Activated CD4-positive, alpha-beta T cell treated with anti-CD3 and anti-CD28 coated beads, Interleukin-2, amount 50 U/mL, for 1 hour (primary cell): ENCODE data around the gene TMEM123.

Source experiments
- DNase-seq: peaks from one replicate; pipeline ENCODE4 v3.0.0-alpha.2; 2020

Gene TMEM123

GRCh38 chr11:102452461-102453301 lies at the start of gene TMEM123:
Gene TMEM123 (minus strand): TSS chr11:102452765. CDS start chr11:102452623, 142 bp downstream.
- DNase-seq = peak; percentile 85

- no peak for DNase-seq
Observed at GRCh38 chr11:102500829-102501228, 48.3 kb upstream of the TMEM123 start.

GRCh38 chr11:102499931-102500330 lies 47.4 kb upstream of the TMEM123 start:
- DNase-seq = no peak

GRCh38 chr11:102499151-102499550 lies 46.6 kb upstream of the TMEM123 start:
- no peak for DNase-seq

GRCh38 chr11:102497061-102497460 lies 44.5 kb upstream of the TMEM123 start:
- no peak for DNase-seq

GRCh38 chr11:102495161-102496042 lies 42.8 kb upstream of the TMEM123 start:
- peak; percentile 16 for DNase-seq

- no peak for DNase-seq
Observed at GRCh38 chr11:102494216-102494615, 41.7 kb upstream of the TMEM123 start.

GRCh38 chr11:102493524-102493923 lies 41.0 kb upstream of the TMEM123 start:
- no peak for DNase-seq

- DNase-seq = no peak
Observed at GRCh38 chr11:102491969-102492368, 39.4 kb upstream of the TMEM123 start.

- DNase-seq = no peak
Observed at GRCh38 chr11:102489186-102490145, 36.9 kb upstream of the TMEM123 start.

- no peak for DNase-seq
Observed at GRCh38 chr11:102488208-102488607, 35.6 kb upstream of the TMEM123 start.

GRCh38 chr11:102487214-102487613 lies 34.6 kb upstream of the TMEM123 start:
- no peak for DNase-seq

- DNase-seq = no peak
Observed at GRCh38 chr11:102486584-102486983, 34.0 kb upstream of the TMEM123 start.

- DNase-seq = no peak
Observed at GRCh38 chr11:102485095-102485722, 32.6 kb upstream of the TMEM123 start.

GRCh38 chr11:102482433-102482832 lies 29.9 kb upstream of the TMEM123 start:
- no peak for DNase-seq

GRCh38 chr11:102479733-102480132 lies 27.2 kb upstream of the TMEM123 start:
- DNase-seq = no peak

GRCh38 chr11:102478673-102479299 lies 26.2 kb upstream of the TMEM123 start:
- no peak for DNase-seq

- DNase-seq = peak; percentile 16
Observed at GRCh38 chr11:102476812-102477211, 24.2 kb upstream of the TMEM123 start.

- DNase-seq = no peak
Observed at GRCh38 chr11:102476069-102476468, 23.5 kb upstream of the TMEM123 start.

- DNase-seq = no peak
Observed at GRCh38 chr11:102473543-102473942, 21.0 kb upstream of the TMEM123 start.

- no peak for DNase-seq
Observed at GRCh38 chr11:102472127-102472526, 19.6 kb upstream of the TMEM123 start.

GRCh38 chr11:102471474-102471873 lies 18.9 kb upstream of the TMEM123 start:
- no peak for DNase-seq
